Trophoblast cell (in vitro differentiated cells and primary cell): ENCODE measurements around the gene STAT3.

Experiments
- DNase-seq, 2 donors: peaks; one replicate each; pipeline ENCODE4 v3.0.0-alpha.2; 2016
- H2AFZ ChIP-seq: 2 replicates; pipeline ENCODE4 v1.6.1; 2013; ENCODE audit warnings: low read length, moderate library complexity, mild to moderate bottlenecking; ENCODE audit not compliant: insufficient read depth, poor library complexity
- H2AK5ac ChIP-seq: 2 replicates; pipeline ENCODE4 v1.6.1; 2013; ENCODE audit warnings: mild to moderate bottlenecking, low read length
- H2BK120ac ChIP-seq: 2 replicates; pipeline ENCODE4 v1.6.1; 2013; ENCODE audit warnings: low read length, mild to moderate bottlenecking, moderate library complexity; ENCODE audit not compliant: insufficient read depth, poor library complexity
- H2BK12ac ChIP-seq: 2 replicates; pipeline ENCODE4 v1.6.1; 2013; ENCODE audit warnings: mild to moderate bottlenecking, low read length, moderate library complexity
- H2BK5ac ChIP-seq: 2 replicates; pipeline ENCODE4 v1.6.1; 2013; ENCODE audit warnings: low read length, low read depth, moderate library complexity, mild to moderate bottlenecking; ENCODE audit not compliant: poor library complexity
- H3K14ac ChIP-seq: 2 replicates; pipeline ENCODE4 v1.6.1; 2013; ENCODE audit warnings: mild to moderate bottlenecking, low read length
- H3K18ac ChIP-seq: 2 replicates; pipeline ENCODE4 v1.6.1; 2013; ENCODE audit warnings: mild to moderate bottlenecking, low read length
- H3K23ac ChIP-seq: 2 replicates; pipeline ENCODE4 v1.6.1; 2013; ENCODE audit warnings: low read length
- H3K27ac ChIP-seq: 2 replicates; pipeline ENCODE4 v1.5.1; 2013; ENCODE audit warnings: low read depth, mild to moderate bottlenecking, inconsistent platforms, low read length, moderate library complexity
- H3K27me3 ChIP-seq: 2 replicates; pipeline ENCODE4 v1.6.1; 2013; ENCODE audit warnings: inconsistent platforms, mild to moderate bottlenecking, low read length, moderate library complexity; ENCODE audit not compliant: insufficient read depth
- H3K36me3 ChIP-seq, 2 experiments: 1 replicate in 1 of 2; 2 replicates in 1 of 2; pipeline ENCODE4 v1.6.1; 2013; ENCODE audit warnings: low read length in 2 of 2, mild to moderate bottlenecking in 2 of 2, moderate library complexity in 1 of 2; ENCODE audit not compliant: insufficient read depth in 2 of 2, control insufficient read depth in 1 of 2
- H3K4ac ChIP-seq: 2 replicates; pipeline ENCODE4 v1.6.1; 2013; ENCODE audit warnings: low read depth, mild to moderate bottlenecking, low read length, moderate library complexity
- H3K4me1 ChIP-seq, 2 experiments: 1 replicate in 1 of 2; 2 replicates in 1 of 2; pipeline ENCODE4 v1.6.1; 2013; ENCODE audit warnings: low read length in 2 of 2, mild to moderate bottlenecking in 2 of 2, moderate library complexity in 1 of 2; ENCODE audit not compliant: insufficient read depth in 2 of 2, control insufficient read depth in 1 of 2
- H3K4me2 ChIP-seq: 2 replicates; pipeline ENCODE4 v1.6.1; 2013; ENCODE audit warnings: inconsistent platforms, mild to moderate bottlenecking, low read length, moderate library complexity
- H3K4me3 ChIP-seq: 2 replicates; pipeline ENCODE4 v1.5.1; 2013; ENCODE audit warnings: mild to moderate bottlenecking, low read depth, low read length, inconsistent platforms
- H3K79me1 ChIP-seq: one replicate; pipeline ENCODE4 v1.6.1; 2013; ENCODE audit warnings: low read length
- H3K79me2 ChIP-seq: 2 replicates; pipeline ENCODE4 v1.6.1; 2013; ENCODE audit warnings: low read length, mild to moderate bottlenecking; ENCODE audit not compliant: control insufficient read depth, insufficient read depth, poor library complexity
- H3K9ac ChIP-seq: 2 replicates; pipeline ENCODE4 v1.6.1; 2013; ENCODE audit warnings: mild to moderate bottlenecking, low read length
- H3K9me3 ChIP-seq: 2 replicates; pipeline ENCODE4 v1.6.1; 2013; ENCODE audit warnings: low read depth, mild to moderate bottlenecking, control low read depth, inconsistent platforms, low read length; ENCODE audit not compliant: insufficient read depth
- H4K12ac ChIP-seq: 2 replicates; pipeline ENCODE4 v1.6.1; 2013; ENCODE audit warnings: low read depth, mild to moderate bottlenecking, low read length, moderate library complexity
- H4K8ac ChIP-seq: 2 replicates; pipeline ENCODE4 v1.6.1; 2013; ENCODE audit warnings: low read depth, mild to moderate bottlenecking, low read length, moderate library complexity
- H4K91ac ChIP-seq: one replicate; pipeline ENCODE4 v1.6.1; 2013; ENCODE audit warnings: low read depth, mild to moderate bottlenecking, low read length, moderate library complexity
- WGBS: extraction: QIAGEN DNeasy Blood & Tissue Kit; methylation state at CpG from one replicate; pipeline ENCODE4 v1.1.7; 2013; ENCODE audit warnings: missing lambda C conversion rate; ENCODE audit not compliant: insufficient read length, insufficient coverage; ENCODE audit errors: extremely low coverage; 5-methylcytosine and 5-hydroxymethylcytosine counted together

Gene STAT3

GRCh38 chr17:42428141-42428944, 40.1 kb upstream of the STAT3 start:
- H2AK5ac ChIP-seq = no peak overlapping the region
- H3K4me3 ChIP-seq = no peak overlapping the region
- no peaks in the 10 kb centered on the region for H3K27me3 ChIP-seq
- no peak overlapping the region for H4K8ac ChIP-seq
- peak overlapping the region; percentile 26 for H3K14ac ChIP-seq
- no peak overlapping the region for H2BK12ac ChIP-seq
- H4K91ac ChIP-seq = no peak overlapping the region
- no peak overlapping the region for H2BK5ac ChIP-seq
- no peaks in the 10 kb centered on the region for H3K79me2 ChIP-seq
- no peaks in the 10 kb centered on the region for H3K36me3 ChIP-seq
- H3K9ac ChIP-seq = peak overlapping the region; percentile 5
- peaks cover 4 to 12% of the 10 kb centered on the region in 2 experiments for H3K4me1 ChIP-seq
- H2AFZ ChIP-seq = no peak overlapping the region
- H4K12ac ChIP-seq = no peak overlapping the region
- no peaks in the 10 kb centered on the region for H3K79me1 ChIP-seq
- peak; percentile 92 to 98 for DNase-seq
- H3K23ac ChIP-seq = no peak overlapping the region
- WGBS = no CpG with 5 or more reads among the region's 4 CpGs
- peak overlapping the region; percentile 29 for H2BK120ac ChIP-seq
- no peak overlapping the region for H3K18ac ChIP-seq
- no peak overlapping the region for H3K4ac ChIP-seq
- no peak overlapping the region for H3K4me2 ChIP-seq
- peak overlapping the region; percentile 37 for H3K27ac ChIP-seq
- no peaks in the 10 kb centered on the region for H3K9me3 ChIP-seq

GRCh38 chr17:42424991-42425610, 36.9 kb upstream of the STAT3 start:
- no peak for DNase-seq

GRCh38 chr17:42423766-42424165, 35.5 kb upstream of the STAT3 start:
- Histone ChIP-seq H3K27ac (no peak overlapping the region), H3K4ac (no peak overlapping the region), H4K8ac (no peak overlapping the region), H2BK5ac (no peak overlapping the region), H2AK5ac (no peak overlapping the region), H3K4me3 (no peak overlapping the region), H2BK12ac (no peak overlapping the region), H3K4me1 (peaks cover 13 to 30% of the 10 kb centered on the region in 2 experiments), H4K91ac (no peak overlapping the region), H3K79me1 (peaks cover 12% of the 10 kb centered on the region), H3K9me3 (no peaks in the 10 kb centered on the region), H4K12ac (no peak overlapping the region), H3K18ac (no peak overlapping the region), H3K4me2 (peak overlapping the region; percentile 53), H3K79me2 (peaks cover 1% of the 10 kb centered on the region), H2BK120ac (no peak overlapping the region), H3K9ac (no peak overlapping the region), H3K14ac (no peak overlapping the region), H2AFZ (no peak overlapping the region), H3K36me3 (no peaks in the 10 kb centered on the region), H3K27me3 (peaks cover 8% of the 10 kb centered on the region), H3K23ac (no peak overlapping the region)
- no CpG with 5 or more reads among the region's 11 CpGs for WGBS
- no peak for DNase-seq

More at GRCh38 chr17:42424991-42425610, 36.9 kb upstream of the STAT3 start:
- H3K4ac ChIP-seq = no peak overlapping the region
- H2BK5ac ChIP-seq = no peak overlapping the region
- H3K18ac ChIP-seq = no peak overlapping the region
- H3K9me3 ChIP-seq = no peaks in the 10 kb centered on the region
- H3K4me3 ChIP-seq = no peak overlapping the region
- no CpG with 5 or more reads among the region's 4 CpGs for WGBS
- no peak overlapping the region for H2BK12ac ChIP-seq
- H3K27ac ChIP-seq = no peak overlapping the region
- no peak overlapping the region for H3K23ac ChIP-seq
- H3K4me1 ChIP-seq = peaks cover 9 to 26% of the 10 kb centered on the region in 2 experiments
- H3K79me2 ChIP-seq = peaks cover 1% of the 10 kb centered on the region
- no peak overlapping the region for H4K91ac ChIP-seq
- H4K12ac ChIP-seq = no peak overlapping the region
- no peak overlapping the region for H3K4me2 ChIP-seq
- H2BK120ac ChIP-seq = no peak overlapping the region
- no peak overlapping the region for H2AFZ ChIP-seq
- H2AK5ac ChIP-seq = no peak overlapping the region
- H4K8ac ChIP-seq = no peak overlapping the region
- peaks cover 8% of the 10 kb centered on the region for H3K27me3 ChIP-seq
- no peak overlapping the region for H3K9ac ChIP-seq
- H3K36me3 ChIP-seq = no peaks in the 10 kb centered on the region
- no peak overlapping the region for H3K14ac ChIP-seq
- peaks cover 12% of the 10 kb centered on the region for H3K79me1 ChIP-seq

GRCh38 chr17:42422958-42423712, 34.9 kb upstream of the STAT3 start, which contains the start of gene CAVIN1:
Gene CAVIN1, minus strand, starts transcription at chr17:42423256. Its CDS starts 159 bp downstream, at chr17:42423097.
- Histone ChIP-seq H2BK12ac (no peak within 1 kb of the TSS), H2AFZ (peak within 1 kb of the TSS; percentile 23), H3K4me1 (peaks cover 13 to 26% of the 10 kb centered on the region in 2 experiments), H3K23ac (no peak within 1 kb of the TSS), H2BK5ac (no peak within 1 kb of the TSS), H3K27ac (peak within 1 kb of the TSS; percentile 1), H2BK120ac (peak within 1 kb of the TSS; percentile 27), H3K27me3 (peaks cover 8% of the 10 kb centered on the region), H4K91ac (peak within 1 kb of the TSS; percentile 28), H3K4ac (no peak within 1 kb of the TSS), H3K18ac (peak within 1 kb of the TSS; percentile 6), H3K4me3 (peak within 1 kb of the TSS; percentile 78), H3K36me3 (no peaks in the 10 kb centered on the region), H2AK5ac (no peak within 1 kb of the TSS), H3K79me2 (peaks cover 1% of the 10 kb centered on the region), H3K4me2 (peak within 1 kb of the TSS; percentile 53), H4K8ac (peak within 1 kb of the TSS; percentile 46), H3K9me3 (no peaks in the 10 kb centered on the region), H3K9ac (peak within 1 kb of the TSS; percentile 68), H3K14ac (peak within 1 kb of the TSS; percentile 10), H3K79me1 (peaks cover 12% of the 10 kb centered on the region), H4K12ac (no peak within 1 kb of the TSS)
- DNase-seq = peak; percentile 74 to 76
- no CpG with 5 or more reads among the region's 58 CpGs for WGBS
